Measurements from ENCODE around the gene PHAF1.
"Not testable (repeated sequence)": the region's sequence is repeated elsewhere in the genome, so short reads cannot be mapped to it uniquely, and the experiment has no call there.

PHAF1 gene

DNA sequence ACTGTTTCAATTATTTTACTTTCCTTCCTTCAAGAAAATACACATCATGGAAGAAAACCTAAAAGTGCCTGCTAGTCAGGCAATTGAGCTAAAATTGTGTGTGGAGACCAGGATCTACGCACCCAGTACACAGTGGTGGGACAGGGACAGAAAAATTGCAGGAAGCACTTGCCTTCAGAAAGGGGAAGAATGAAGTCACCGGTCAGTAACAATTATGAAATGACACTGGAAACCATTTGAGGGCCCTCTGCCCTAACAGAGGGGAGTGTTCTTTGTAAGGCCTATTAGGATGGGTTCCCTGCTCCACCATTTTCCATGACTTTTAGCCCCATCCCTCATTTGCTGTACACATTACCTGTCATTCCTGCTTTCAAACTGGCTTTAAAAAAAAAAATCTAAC lies 4.5 kb upstream of the PHAF1 start:
- DNase-seq (ENCODE audit: low read depth) = no peak

DNA sequence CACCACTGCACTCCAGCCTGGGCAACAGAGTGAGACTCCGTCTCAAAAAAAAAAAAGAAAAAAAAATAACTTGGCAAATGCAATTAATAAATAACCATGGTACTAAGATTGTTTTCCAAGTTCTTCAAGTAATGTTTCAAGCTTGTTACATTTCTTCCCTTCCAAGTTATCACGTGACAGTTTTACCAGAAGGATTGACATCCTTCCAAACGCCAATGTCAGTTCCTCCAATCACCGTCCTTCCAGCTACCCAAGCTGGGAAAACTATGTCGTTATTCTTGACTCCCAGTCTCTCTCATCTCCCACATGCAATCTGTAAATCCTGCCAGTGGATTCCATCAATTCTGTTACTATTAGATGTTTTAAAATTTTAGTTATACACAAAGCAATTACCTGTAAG lies 3.9 kb upstream of the PHAF1 start:
- DNase-seq (ENCODE audit: low read depth) = no peak

DNA sequence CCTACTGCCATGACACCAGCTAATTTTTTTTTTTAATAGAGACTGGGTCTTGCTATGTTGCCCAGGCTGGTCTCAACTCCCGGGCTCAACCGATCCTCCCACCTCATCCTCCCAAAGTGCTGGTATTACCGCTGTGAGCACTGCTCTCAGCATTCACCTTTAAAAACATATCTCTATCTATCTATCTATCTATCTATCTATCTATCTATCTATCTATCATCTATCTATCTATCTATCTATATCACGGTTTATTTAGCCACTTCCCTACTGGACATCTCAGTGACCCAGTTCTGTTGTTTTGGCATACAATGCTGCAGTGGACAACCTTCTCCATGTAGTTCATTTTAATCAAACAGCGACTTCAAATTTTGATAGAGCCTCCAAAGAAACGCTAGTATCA lies 1.3 kb upstream of the PHAF1 start:
- DNase-seq (ENCODE audit: low read depth) = no peak

DNA sequence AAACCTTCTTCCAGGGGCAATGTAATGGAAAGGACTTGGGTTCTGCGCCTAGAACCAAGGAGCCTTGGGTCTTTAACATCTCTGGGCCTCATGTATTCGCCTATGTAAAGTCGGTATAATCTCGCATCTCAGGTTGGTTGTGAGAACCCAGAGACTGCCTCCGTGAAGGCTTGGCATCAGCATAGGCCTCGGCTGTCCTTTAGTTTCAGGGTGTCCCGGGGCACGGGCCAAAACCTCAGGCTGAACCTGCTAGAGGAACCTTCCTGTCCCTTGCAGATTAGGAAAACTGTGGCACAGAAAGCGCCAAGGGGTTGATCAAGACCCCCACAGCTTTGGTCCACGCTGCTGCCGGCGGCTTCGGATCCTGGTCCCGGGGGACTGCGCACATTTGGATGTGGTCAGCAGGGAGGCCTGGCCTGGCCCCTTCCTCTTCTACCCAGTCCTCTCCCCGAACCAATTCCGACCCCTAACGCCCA lies 772 bp upstream of the PHAF1 start:
- no peak for DNase-seq (ENCODE audit: low read depth)

DNA sequence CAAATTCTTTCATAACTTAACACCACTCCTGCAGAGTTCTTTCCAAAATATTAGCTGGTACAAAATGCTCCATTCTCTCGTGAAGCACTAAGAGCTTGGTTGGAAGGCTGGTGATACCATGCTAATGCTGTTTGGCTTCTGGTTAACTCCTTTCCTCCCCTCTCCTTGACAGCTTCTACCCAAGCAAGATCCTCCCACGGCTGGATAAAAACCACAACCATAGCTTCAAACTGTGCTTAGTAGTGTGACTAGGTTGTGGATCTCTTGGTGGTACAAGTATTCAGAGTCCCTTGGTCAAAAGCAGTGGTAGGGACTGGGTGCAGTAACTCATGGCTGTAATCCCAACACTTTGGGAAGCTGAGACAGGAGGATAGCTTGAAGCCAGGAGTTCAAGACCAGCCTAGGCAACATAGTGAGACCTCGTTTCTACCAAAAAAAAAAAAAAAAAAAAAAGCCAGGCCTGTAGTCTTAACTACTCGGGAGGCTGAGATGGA lies 2.3 kb downstream of the PHAF1 start:
- no peak for DNase-seq (ENCODE audit: low read depth)

DNA sequence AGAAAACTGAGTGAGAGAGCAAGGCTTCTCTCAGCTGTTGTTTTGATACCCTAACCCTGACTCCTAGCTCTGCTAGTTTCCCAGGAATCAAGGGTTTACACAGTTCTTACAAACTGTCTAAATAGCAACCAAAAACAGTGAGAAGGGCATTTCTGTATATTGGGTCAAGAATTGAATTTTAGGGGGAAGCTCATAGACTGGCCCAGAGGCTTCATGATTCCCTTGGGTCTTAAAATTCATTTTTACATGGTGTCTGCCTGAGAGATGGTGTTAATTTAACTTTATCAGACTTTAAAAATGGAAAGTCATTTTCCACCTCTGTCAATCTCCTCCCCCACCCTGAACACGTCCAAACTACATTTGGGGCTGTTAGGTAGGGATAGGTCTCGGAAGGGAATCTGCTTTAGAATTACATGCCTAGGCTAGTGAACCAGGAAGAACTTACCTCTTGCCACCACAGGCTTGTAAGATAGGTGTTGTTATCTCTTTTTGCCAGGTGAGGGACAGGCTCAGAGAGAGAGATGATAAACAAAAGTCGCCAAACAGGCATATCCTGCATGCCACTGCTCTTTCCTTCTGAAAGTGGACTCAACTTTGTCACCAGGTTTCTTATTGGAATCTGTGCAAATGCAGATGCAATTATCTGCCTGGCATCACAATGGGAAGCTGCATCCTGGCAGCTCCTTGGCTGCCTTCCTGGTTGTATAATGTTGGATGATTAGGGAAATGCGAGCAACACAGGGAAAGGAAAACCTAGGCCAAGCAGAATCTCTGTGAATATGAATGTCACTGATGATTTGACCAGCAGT lies 3.1 kb downstream of the PHAF1 start:
- no peak for DNase-seq (ENCODE audit: low read depth)

DNA sequence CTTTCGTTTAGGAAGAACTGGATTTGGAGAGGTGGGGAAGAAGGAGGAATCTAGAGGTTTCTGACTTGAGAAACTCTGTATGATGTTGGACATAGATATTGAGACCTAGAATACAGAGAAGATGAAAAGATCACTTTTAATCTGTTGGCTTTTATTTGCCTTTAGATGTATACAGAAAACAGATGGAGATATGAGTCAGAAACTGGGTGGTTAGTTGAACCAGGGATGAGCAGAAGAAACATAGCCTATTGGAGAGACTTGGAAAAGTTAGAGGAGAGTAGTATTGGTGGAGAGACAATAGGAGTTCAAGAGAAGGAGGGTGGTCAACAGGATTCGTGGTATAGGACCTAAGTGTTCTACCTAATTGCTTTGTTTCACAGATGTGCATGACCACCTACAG lies 5.1 kb downstream of the PHAF1 start:
- no peak for DNase-seq (ENCODE audit: low read depth)

DNA sequence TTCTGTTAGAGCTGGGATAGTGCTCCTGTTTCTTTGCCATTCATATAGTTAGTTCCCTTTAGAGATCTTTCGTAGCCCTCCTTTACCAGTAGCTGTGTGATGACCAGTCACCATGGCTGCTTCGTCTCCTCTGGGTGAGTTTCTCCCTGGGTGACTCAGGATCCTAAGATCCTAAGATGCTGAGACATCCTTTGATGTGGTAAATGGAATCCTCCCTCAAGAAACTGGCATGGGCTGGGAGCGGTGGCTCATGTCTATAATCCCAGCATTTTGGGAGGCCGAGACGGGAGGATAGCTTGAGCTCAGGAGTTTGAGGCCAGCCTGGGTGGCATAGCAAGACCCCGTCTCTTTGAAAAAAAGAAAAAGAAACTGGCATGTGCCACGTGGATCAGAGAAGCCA lies 5.9 kb downstream of the PHAF1 start:
- DNase-seq (ENCODE audit: low read depth) = peak; percentile 77

DNA sequence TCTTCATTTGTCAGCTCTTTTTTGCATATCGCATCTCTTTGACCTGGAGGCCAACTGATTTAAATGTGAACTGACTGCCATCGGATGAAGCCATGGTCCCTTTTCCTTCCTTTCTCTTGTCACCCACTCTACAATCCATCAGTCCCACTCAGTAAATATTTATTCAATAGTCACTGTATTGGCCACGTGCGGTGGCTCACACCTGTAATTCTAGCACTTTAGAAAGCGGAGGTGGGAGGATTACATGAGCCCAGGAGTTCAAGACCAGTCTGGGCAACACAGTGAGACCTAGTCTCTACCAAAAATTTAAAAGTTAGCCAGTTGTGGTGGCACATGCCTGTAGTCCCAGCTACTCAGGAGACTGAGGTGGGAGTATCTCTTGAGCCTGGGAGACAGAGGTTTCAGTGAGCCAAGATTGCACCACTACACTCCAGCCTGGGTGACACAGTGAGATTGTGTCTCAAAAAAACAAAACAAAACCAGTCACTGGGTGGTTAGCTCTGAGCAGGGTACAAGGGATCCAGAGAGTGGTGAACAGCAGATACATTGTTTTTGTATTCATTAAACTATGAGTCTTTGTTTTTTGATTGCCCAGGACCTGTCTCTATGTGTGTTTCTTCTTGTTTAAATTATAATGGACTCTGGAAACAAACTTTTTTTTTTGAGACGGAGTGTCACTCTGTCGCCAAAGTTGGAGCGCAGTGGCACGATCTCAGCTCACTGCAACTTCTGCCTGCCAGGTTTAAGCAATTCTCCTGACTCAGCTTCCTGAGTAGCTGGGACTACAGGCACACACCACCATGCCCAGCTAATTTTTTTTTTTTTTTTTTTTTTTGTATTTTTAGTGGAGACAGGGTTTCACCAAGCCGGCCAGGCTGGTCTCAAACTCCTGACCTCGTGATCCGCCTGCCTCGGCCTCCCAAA lies 6.9 kb downstream of the PHAF1 start:
- no peak for DNase-seq (ENCODE audit: low read depth)

DNA sequence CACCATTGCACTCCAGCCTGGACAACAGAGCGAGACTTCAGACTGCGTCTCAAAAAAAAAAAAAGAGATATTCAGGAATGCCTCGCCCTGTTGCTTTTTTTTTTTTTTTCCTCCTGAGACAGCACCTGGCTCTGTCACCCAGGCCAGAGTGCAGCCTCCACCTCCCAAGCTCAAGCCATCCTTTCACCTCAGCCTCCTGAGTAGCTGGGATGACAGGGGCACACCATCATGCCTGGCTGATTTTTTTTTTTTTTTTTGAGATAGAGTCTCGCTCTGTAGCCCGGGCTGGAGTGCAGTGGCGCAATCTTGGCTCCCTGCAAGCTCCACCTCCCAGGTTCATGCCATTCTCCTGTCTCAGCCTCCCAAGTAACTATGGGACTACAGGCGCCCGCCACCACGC lies 8.0 kb downstream of the PHAF1 start:
- no peak for DNase-seq (ENCODE audit: low read depth)

DNA sequence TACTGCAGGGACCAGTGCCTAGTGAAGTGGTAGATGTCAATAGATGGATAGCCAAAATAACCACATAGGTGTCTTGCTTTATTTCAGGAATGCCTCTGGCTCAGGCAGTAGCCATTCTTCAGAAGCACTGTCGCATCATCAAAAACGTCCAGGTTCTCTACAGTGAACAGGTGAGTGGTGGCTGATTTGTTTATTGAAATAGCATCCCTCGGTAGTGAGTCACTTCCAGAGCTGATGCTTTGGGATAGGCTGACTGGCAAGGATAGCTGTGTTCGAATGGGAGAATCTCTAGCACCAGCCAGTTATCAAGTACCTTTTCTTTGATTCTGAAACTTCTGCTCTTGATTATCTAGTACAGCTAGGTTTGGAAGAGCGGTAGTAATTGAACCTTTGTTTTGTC lies 10.3 kb downstream of the PHAF1 start:
- DNase-seq (ENCODE audit: low read depth) = no peak

DNA sequence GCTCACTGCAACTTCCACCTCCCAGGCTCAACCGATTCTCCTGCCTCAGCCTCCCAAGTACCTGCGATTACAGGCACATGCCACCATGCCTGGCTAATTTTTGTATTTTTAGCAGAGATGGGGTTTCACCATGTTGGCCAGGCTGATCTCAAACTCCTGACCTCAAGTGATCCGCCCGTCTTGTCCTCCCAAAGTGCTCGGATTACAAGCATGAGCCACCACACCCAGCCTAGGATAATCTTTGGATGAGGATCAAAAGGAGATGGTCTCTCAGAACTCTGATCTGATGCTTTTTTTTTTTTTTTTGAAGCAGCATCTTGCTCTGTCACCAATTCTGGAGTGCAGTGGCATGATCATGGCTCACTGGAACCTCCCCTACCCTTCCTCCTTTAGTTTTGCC lies 13.1 kb downstream of the PHAF1 start:
- DNase-seq (ENCODE audit: low read depth) = not testable (repeated sequence)

DNA sequence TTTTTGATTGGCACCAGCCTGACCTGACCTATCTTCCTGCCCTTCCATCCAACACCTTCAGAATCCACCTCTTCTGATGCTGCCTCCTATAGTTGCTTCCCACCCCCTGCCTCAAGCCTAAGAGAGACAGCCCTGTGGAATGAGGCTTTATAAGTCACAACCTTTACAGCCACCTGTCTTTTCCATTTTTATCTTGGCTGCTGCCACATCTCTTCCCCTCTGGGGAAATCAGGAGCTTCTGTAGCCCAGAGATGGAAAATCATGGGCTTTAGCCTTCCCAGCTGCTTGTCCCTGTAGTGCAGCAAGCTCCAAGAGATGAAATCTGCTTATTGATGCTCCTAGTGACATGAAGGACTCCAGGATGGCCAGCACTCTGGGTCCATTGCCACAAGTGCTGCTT lies 18.7 kb downstream of the PHAF1 start:
- DNase-seq (ENCODE audit: low read depth) = no peak

DNA sequence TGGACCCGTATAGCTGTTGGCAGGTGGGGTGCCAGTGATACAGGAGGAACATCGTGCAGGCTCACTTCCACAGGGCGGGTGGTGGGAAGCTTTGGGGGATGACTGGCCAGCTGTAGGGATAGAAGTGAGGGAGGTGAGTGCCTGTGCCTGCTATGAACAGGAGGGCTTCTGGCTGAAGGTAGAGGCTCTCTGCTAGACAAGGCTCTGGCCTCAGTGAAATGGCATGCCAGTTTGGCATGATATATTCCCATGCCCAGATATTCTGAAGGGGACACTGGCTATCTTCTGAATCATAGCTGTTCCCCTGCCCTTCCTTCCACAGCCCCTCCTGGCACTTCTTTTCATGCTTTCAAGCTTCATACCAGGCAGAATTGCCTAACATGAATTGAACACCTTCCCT lies 19.1 kb downstream of the PHAF1 start:
- DNase-seq (ENCODE audit: low read depth) = no peak

DNA sequence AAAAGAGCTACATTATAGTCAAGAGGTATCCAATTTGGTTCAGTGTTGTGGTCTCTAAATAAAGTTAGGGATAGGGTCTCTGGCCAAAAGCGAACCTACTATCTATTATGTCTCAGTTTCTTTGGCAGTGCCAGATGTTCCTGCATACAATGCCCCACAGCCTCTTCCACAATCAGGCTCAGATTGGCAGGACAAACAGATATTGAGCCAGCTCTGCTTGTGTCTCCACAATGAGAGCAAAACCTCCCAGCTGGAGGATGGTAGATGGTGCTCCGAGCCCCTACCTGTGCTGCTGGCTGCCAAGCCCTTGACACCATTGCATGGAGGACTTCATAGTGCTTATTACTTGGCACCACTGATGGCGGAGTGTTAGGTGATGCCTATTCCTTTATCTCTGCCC lies 19.7 kb downstream of the PHAF1 start:
- no peak for DNase-seq (ENCODE audit: low read depth)

DNA sequence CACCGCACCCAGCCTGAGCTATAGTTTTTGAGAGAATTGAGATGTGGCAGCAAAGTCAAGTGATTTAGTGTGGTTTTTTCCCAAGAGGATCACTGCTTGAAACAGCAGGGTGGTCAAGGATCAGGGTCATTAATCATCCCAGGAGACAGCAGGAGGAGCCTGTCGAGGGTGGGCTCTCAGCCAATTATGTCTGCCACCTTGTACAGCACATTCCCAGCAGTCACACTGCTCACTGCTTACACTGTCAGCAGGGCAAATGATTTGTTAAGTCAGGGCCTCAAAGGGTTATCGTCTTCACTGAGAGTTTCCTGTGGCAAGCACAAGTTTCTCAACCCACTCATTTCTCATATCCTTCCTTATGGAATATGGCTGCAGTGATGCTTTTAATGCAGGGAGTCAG lies 27.9 kb downstream of the PHAF1 start:
- no peak for DNase-seq (ENCODE audit: low read depth)

DNA sequence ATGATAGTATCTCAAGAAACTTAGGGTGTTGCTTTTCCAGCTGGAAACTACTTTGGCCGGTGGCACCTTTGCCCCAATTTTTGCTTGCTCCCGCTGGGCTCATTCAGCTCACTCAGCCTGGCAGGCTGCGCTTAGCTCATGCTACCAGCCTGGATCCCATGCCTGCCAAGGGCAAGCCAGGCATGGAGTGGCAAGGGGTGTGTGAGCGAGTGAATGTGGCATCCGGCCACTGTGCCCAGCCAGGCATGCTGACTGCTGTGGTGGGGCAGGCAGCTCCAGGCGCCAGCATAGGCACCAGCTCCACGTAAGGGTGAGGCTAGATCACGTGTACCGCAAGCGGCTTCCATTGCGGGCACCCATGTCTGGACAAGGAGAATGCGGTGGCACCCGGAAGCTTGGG lies 31.6 kb downstream of the PHAF1 start:
- DNase-seq (ENCODE audit: low read depth) = no peak

DNA sequence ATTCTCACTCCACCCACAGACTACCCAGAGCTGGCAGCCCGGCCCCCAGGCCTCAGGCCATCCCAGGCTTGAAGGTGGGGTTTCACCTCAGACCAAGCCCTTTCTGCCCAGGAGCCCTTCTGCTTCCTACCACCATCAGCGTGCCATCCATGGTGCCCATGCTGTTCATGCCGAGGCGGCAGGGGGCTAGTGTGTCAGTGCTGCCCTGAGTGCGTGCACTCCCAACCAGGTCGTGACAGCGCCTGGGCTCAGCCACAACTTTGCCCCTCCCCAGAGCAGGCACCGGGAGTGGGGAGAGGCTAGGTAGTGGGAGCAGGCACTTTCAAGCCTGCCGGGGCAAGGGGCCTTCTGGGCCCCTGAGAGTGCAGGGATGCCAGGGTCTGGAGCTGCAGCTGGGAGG lies 32.6 kb downstream of the PHAF1 start:
- no peak for DNase-seq (ENCODE audit: low read depth)

DNA sequence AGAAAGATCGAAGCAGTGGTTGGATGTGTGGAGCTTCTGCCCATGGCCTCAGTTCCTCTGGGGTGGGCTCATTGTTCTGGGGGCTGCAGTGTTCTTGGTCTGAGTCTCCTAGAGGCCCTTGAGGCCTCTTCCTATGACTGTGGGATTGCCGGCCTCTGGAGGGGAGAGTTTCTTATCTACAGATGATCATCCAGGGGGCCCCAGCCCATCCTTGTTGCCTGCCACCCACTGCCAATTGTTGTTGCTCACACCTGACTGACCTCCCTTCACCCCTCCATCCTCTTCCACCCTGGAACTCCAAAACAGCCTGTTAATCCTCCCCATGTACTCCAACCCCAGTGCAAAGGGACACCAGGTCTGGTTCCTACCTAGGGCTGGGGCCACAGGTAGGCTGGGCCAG lies 35.2 kb downstream of the PHAF1 start:
- no peak for DNase-seq (ENCODE audit: low read depth)

DNA sequence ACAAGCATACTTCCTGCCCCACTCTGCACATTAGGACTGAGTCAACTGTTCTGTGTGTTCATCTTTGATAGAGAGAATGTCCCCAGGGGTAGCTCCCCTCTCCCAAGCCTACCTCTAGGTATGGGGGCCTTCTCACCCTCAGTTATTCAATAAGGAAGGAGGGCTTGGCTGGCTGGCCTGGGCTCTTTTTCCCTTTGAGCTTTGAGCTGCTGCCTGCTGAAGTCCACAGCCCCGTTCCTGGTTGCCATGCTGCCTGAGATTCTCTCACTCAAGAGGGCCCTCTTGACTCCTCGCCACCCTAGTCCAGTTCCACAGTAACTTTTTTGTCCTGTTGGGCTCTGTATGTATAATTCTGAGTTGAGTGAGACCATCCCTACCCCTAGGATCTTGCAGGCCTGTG lies 36.0 kb downstream of the PHAF1 start:
- DNase-seq (ENCODE audit: low read depth) = no peak

DNA sequence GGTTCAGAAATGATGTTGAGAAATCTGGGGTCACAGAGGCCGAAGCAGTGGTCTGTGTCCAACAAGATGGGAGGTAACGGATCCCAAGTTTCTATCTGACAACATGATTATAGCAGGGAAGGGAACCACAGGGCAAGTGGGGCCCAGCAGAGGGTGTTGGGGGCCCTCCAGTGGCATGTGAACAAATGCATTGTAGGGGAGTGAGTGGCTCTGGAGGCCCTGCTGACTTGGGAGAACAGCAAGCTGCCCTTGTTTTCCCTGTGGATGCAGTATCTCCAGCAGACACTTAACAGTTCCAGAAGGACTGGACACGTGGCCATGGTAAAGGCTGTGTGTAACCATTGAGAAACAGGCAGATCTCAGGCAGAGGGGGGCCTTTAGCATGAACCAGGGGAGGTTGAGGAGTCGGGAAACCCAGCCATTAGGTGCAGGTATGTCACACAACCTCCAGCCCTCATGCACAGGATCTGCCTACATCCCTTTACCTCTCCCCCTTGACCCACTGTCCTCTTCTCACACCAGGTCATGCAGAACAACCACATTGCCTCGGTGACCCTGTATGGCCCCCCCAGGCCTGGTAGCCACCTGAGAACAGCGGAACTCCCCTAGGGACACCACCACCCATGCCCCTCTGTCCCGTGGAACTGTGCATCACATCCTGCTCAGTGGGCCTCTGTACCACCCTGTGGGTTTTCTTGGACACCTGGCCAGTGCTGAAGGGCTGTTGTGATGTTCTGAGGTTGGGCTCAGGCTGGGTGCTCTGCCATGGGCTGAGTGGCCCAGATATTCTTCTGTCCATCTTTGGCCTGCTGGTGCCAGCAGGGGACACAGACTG lies 37.0 kb downstream of the PHAF1 start:
- no peak for DNase-seq (ENCODE audit: low read depth)

DNA sequence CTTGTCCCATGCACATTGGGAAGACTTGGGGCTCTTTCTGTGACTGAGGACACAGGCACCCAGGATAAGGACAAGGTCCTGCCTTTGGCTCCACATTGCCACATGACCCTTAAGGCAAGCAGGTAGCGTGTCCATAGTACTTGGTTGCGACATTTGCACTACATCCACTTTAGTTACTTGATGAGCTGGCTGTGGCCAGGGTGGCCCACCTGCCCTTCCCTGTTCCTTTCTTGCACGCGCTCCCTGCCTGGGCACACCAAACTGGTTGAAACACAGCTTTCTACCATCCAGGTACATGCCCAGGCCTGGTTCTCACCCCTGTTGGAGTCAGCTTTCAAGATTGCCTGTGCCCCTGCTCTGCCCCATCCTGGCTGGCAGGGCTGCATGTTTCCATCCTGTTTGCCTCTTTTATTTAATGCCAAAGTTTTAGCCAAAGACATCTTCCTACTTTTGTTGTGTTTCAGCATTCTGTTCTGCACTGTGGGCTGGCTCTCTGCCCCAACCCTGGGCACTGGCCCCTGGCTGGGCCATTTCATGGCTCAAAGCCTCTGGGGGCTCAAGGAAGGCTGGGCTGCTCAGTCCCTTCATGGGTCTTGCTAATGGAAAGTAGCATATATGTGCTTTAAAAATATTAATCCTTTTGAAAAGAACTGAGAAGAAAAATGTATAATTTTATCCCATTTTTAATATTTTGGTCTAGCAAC lies 37.8 kb downstream of the PHAF1 start:
- DNase-seq (ENCODE audit: low read depth) = no peak
